Measurements from ENCODE around the gene TRIM15.

- TF ChIP-seq CTCF (IDR thresholded peaks at IDR 0.05) (peak; percentile 77 to 82 (median 79)), POLR2A (IDR thresholded peaks at IDR 0.05) (peak; percentile 7)
These were observed 6.6 kb downstream of the TRIM15 start for GRCh38 chr6:30169658-30170614.
